ENCODE data around the gene S100A8. TPM values are rescaled to one million over a fixed set of nuclear protein-coding genes. Genes with fewer than 3 reads are reported as not detected.

Gene S100A8
- total RNA-seq: 100 to 1,000 TPM in 1 of 2 donors, 10 to 100 TPM in 1; 83.5 to 185 TPM
- 100 to 1,000 TPM in 1 of 2 donors, 10 to 100 TPM in 1; 48.2 to 218 TPM for polyA plus RNA-seq
- long read RNA-seq, donor 1, partial matches to known transcripts: 0 of 8 reads
- long read RNA-seq, donor 1, other reads (novel, unspliced or antisense): 3 of 8 reads
- long read RNA-seq, donor 2, partial matches to known transcripts: 0 of 3 reads
- long read RNA-seq, donor 2, other reads (novel, unspliced or antisense): 0 of 3 reads

- DNase-seq (peak in 1 of 2 donors; percentile 69), ATAC-seq (ENCODE audit: low FRiP score) (peak; percentile 28)
- Histone ChIP-seq H3K27me3 (ENCODE audit: control insufficient read depth in 1 of 2, insufficient read depth in 2 of 2, low read length in 1 of 2) (no peaks in the 10 kb centered on the region), H3K36me3 (ENCODE audit: control insufficient read depth in 1 of 2, insufficient read depth in 2 of 2, low read length in 1 of 2) (no peaks in the 10 kb centered on the region), H3K9me3 (ENCODE audit: control insufficient read depth, low read length) (no peaks in the 10 kb centered on the region), H3K4me3 (ENCODE audit: low read length in 2 of 2) (no peak within 1 kb of the TSS), H3K4me1 (ENCODE audit: control insufficient read depth in 1 of 2, insufficient read depth in 2 of 2, low read length in 2 of 2) (no peaks in the 10 kb centered on the region), H3K27ac (ENCODE audit: low read depth in 1 of 2, low read length in 2 of 2) (no peak within 1 kb of the TSS)
- WGBS, 2 donors: 76 to 85% methylated on average over 7 of the region's 7 CpGs
- intact Hi-C loops (cut with DNase I): no loop called here
These were observed at the start of gene S100A8 for GRCh38 chr1:153390938-153391710. TSS of gene S100A8 (minus strand) at chr1:153391073. CDS start at chr1:153390535, 538 bp downstream.

DNA sequence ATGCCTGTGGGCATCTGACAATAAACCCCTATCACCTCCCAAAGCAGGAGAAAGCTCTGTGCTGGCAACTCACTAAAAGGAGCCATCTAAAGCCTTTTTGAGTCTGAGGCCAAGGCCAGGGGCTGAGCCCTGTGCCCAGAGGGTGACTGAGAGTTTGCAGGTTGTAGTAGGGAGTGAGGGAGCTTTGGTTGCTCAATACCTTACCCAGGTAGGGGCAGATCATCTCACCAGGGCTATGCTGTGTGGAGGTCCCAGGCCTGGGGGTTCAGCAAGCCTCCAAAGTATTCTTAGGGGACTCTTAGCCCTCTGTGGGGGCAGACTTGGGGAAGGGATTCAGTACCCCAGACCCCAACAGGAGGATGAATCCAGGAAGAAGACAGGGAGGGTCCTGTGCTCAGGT, 48.4 kb upstream of the S100A8 start:
- Histone ChIP-seq H3K27ac (ENCODE audit: low read depth in 1 of 2, low read length in 2 of 2) (no peak overlapping the region), H3K4me1 (ENCODE audit: control insufficient read depth in 1 of 2, insufficient read depth in 2 of 2, low read length in 2 of 2) (no peaks in the 10 kb centered on the region), H3K9me3 (ENCODE audit: control insufficient read depth, low read length) (peaks cover 2% of the 10 kb centered on the region), H3K27me3 (ENCODE audit: control insufficient read depth in 1 of 2, insufficient read depth in 2 of 2, low read length in 1 of 2) (no peaks in the 10 kb centered on the region), H3K4me3 (ENCODE audit: low read length in 2 of 2) (no peak overlapping the region), H3K36me3 (ENCODE audit: control insufficient read depth in 1 of 2, insufficient read depth in 2 of 2, low read length in 1 of 2) (no peaks in the 10 kb centered on the region)
- DNase-seq (no peak), ATAC-seq (ENCODE audit: low FRiP score) (no peak)
- intact Hi-C loops (cut with DNase I): no loop called here

- Histone ChIP-seq H3K4me3 (ENCODE audit: low read length in 2 of 2) (no peak overlapping the region), H3K4me1 (ENCODE audit: control insufficient read depth in 1 of 2, insufficient read depth in 2 of 2, low read length in 2 of 2) (no peaks in the 10 kb centered on the region), H3K27me3 (ENCODE audit: control insufficient read depth in 1 of 2, insufficient read depth in 2 of 2, low read length in 1 of 2) (no peaks in the 10 kb centered on the region), H3K27ac (ENCODE audit: low read depth in 1 of 2, low read length in 2 of 2) (no peak overlapping the region), H3K36me3 (ENCODE audit: control insufficient read depth in 1 of 2, insufficient read depth in 2 of 2, low read length in 1 of 2) (no peaks in the 10 kb centered on the region), H3K9me3 (ENCODE audit: control insufficient read depth, low read length) (peaks cover 2% of the 10 kb centered on the region)
- DNase-seq: no peak
- intact Hi-C loops (cut with DNase I): no loop called here
- 71 to 83% methylated on average over 7 of the region's 7 CpGs for WGBS, 2 donors
- no peak for ATAC-seq (ENCODE audit: low FRiP score)
These were observed 47.7 kb upstream of the S100A8 start for GRCh38 chr1:153438599-153438998.

DNA sequence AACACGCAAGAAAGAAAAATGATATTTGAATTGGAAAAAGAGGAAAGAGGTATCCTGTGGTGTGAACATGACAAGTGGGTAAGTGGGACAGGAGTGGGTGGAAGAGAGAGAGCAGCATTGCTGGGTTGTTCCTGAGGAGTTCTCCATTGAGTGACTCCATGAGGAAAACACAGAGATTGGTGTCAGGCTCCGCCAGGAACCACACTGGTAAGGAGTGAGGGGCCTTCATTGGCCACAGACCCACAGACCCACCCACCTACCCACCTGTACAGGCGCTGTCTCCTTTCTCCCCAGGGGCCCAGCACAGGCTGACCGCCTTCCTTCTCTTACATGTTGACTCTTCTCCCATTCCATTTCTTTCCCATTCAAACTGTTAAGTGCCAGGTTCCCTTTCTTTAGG, 46.4 kb upstream of the S100A8 start:
- Histone ChIP-seq H3K36me3 (ENCODE audit: control insufficient read depth in 1 of 2, insufficient read depth in 2 of 2, low read length in 1 of 2) (no peaks in the 10 kb centered on the region), H3K27me3 (ENCODE audit: control insufficient read depth in 1 of 2, insufficient read depth in 2 of 2, low read length in 1 of 2) (no peaks in the 10 kb centered on the region), H3K4me3 (ENCODE audit: low read length in 2 of 2) (no peak overlapping the region), H3K27ac (ENCODE audit: low read depth in 1 of 2, low read length in 2 of 2) (no peak overlapping the region), H3K4me1 (ENCODE audit: control insufficient read depth in 1 of 2, insufficient read depth in 2 of 2, low read length in 2 of 2) (no peaks in the 10 kb centered on the region), H3K9me3 (ENCODE audit: control insufficient read depth, low read length) (no peaks in the 10 kb centered on the region)
- no peak for DNase-seq
- intact Hi-C loops (cut with DNase I): no loop called here
- ATAC-seq (ENCODE audit: low FRiP score): no peak
- WGBS, 2 donors: 90 to 93% methylated on average over 4 of the region's 4 CpGs

DNA sequence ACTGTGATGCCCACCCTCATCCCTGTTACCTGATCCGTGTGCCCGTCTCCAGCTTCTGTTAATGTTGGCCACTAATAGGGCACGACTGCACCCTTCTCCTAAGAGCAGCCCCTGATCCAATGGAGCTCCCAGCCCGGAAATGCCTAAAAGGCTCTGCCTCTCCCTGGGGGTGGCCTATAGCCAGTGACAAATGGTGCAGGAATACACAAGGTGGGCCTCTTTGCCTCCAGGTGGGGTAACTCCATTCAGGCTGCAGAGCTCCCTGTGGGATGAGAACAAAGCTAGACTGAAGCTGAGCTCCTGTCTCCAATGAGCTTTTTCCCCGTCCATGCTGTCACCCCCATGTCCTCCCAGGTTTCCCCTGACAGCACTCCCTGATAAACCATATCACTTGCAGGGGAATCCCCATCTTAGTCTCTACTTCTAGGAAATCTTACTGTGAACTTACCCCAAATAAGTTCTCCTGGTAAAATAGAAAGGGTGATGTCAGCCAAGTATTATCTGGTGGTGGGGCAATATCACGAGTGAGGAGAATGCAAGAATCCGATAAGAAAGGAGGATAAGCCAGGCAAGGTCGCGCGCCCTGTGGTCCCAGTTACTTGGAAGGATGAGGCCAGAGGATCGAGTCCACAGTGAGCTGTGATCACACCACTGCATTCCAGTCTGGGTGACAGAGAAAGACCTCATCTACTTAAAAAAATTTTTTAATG, 44.0 kb upstream of the S100A8 start:
- Histone ChIP-seq H3K4me3 (ENCODE audit: low read length in 2 of 2) (no peak overlapping the region), H3K9me3 (ENCODE audit: control insufficient read depth, low read length) (no peaks in the 10 kb centered on the region), H3K27me3 (ENCODE audit: control insufficient read depth in 1 of 2, insufficient read depth in 2 of 2, low read length in 1 of 2) (no peaks in the 10 kb centered on the region), H3K36me3 (ENCODE audit: control insufficient read depth in 1 of 2, insufficient read depth in 2 of 2, low read length in 1 of 2) (no peaks in the 10 kb centered on the region), H3K27ac (ENCODE audit: low read depth in 1 of 2, low read length in 2 of 2) (no peak overlapping the region), H3K4me1 (ENCODE audit: control insufficient read depth in 1 of 2, insufficient read depth in 2 of 2, low read length in 2 of 2) (no peaks in the 10 kb centered on the region)
- DNase-seq: no peak
- no peak for ATAC-seq (ENCODE audit: low FRiP score)
- intact Hi-C loops (cut with DNase I): no loop called here
- WGBS, 2 donors: 79 to 80% methylated on average over 11 of the region's 11 CpGs

DNA sequence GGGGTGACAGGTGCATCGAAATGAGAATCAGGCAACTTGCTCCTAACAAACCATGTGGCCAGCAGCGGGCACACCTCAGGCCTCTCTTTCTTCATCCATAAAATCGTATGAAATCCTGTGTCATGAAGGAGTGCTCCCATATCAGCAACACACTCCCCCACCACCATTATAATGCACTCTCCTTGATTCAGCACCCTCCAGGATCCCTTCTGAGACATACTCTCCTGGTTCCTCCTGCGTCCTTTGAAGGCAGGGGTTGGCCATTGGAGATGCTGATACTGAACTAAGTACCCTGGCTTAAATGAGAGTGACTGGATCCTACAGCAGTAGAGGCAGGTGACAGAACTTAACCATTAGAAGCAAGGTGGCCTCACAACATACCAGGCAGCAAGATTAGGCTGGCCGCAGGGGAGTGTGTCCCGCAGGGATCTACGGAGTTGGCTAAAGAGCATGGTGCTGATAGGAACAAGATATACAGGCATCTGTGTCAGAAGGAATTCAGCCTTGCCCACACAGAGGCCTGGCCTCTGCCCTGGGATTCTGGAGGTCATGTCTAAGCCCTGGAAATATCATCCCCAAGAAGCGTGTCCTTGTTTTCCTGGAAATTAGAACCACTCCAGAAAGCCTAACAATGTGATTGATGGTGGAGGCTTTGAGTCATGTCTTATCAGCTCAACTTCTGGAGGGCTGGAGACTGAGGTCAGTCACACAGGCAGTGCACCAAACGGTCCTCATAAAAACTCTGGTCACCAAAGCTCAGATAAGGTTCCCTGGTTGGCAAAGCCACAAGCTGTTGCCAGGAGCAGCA, 42.2 kb upstream of the S100A8 start:
- 61 to 66% methylated on average over 9 of the region's 9 CpGs for WGBS, 2 donors
- ATAC-seq (ENCODE audit: low FRiP score): no peak
- no peak overlapping the region for H3K4me3 ChIP-seq (ENCODE audit: low read length in 2 of 2)

DNA sequence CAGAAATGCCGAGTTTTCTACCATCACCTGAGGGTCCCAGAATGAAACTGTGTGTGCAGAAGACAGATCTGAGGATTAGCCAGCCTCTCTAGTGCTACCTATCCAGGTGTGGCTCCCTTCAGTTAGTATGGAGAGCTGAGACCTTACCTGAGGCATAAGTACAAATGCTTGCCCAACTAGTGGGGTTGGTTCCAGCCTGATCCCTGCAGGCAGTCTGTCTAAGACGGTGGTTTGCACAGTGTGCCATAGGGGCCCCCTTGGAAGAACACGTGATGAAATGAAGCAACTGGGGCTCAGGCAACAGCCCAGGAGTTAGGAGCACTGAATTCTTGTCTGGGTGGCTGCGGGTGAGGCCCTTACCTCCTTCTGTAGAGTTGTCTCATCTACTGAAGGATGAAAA, 41.1 kb upstream of the S100A8 start:
- Histone ChIP-seq H3K4me3 (ENCODE audit: low read length in 2 of 2) (no peak overlapping the region), H3K27me3 (ENCODE audit: control insufficient read depth in 1 of 2, insufficient read depth in 2 of 2, low read length in 1 of 2) (no peaks in the 10 kb centered on the region), H3K27ac (ENCODE audit: low read depth in 1 of 2, low read length in 2 of 2) (no peak overlapping the region), H3K9me3 (ENCODE audit: control insufficient read depth, low read length) (no peaks in the 10 kb centered on the region), H3K36me3 (ENCODE audit: control insufficient read depth in 1 of 2, insufficient read depth in 2 of 2, low read length in 1 of 2) (no peaks in the 10 kb centered on the region), H3K4me1 (ENCODE audit: control insufficient read depth in 1 of 2, insufficient read depth in 2 of 2, low read length in 2 of 2) (no peaks in the 10 kb centered on the region)
- ATAC-seq (ENCODE audit: low FRiP score) (no peak), DNase-seq (no peak)
- WGBS, 2 donors: 81 to 82% methylated on average over 4 of the region's 4 CpGs
- intact Hi-C loops (cut with DNase I): no loop called here

More for the DNA sequence above, 42.2 kb upstream of the S100A8 start:
- Histone ChIP-seq H3K9me3 (ENCODE audit: control insufficient read depth, low read length) (no peaks in the 10 kb centered on the region), H3K36me3 (ENCODE audit: control insufficient read depth in 1 of 2, insufficient read depth in 2 of 2, low read length in 1 of 2) (no peaks in the 10 kb centered on the region), H3K27ac (ENCODE audit: low read depth in 1 of 2, low read length in 2 of 2) (no peak overlapping the region), H3K27me3 (ENCODE audit: control insufficient read depth in 1 of 2, insufficient read depth in 2 of 2, low read length in 1 of 2) (no peaks in the 10 kb centered on the region), H3K4me1 (ENCODE audit: control insufficient read depth in 1 of 2, insufficient read depth in 2 of 2, low read length in 2 of 2) (no peaks in the 10 kb centered on the region)
- intact Hi-C loops (cut with DNase I): no loop called here
- DNase-seq: no peak

DNA sequence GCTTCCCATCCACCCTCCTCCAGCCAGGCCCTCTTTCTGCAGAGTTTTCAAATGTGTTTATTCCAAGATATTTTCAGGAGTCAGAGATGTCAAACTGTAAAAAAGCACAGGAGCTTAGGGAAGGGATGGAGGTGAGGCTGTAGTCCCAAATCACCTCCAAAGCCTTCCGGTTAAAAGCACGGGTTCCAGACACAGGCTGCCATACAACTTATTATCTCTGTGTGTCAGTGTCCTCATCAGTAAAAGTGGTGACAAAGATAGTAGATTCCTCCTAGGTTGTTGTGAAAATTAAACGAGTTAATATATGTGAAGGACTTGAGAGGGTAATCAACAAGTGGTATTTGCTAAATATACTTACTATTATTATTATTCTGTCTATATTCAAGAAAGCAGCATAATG, 40.6 kb upstream of the S100A8 start:
- 80% methylated on average over 3 of the region's 3 CpGs for WGBS, 2 donors
- intact Hi-C loops (cut with DNase I): no loop called here
- Histone ChIP-seq H3K4me1 (ENCODE audit: control insufficient read depth in 1 of 2, insufficient read depth in 2 of 2, low read length in 2 of 2) (no peaks in the 10 kb centered on the region), H3K36me3 (ENCODE audit: control insufficient read depth in 1 of 2, insufficient read depth in 2 of 2, low read length in 1 of 2) (no peaks in the 10 kb centered on the region), H3K4me3 (ENCODE audit: low read length in 2 of 2) (no peak overlapping the region), H3K27ac (ENCODE audit: low read depth in 1 of 2, low read length in 2 of 2) (no peak overlapping the region), H3K9me3 (ENCODE audit: control insufficient read depth, low read length) (no peaks in the 10 kb centered on the region), H3K27me3 (ENCODE audit: control insufficient read depth in 1 of 2, insufficient read depth in 2 of 2, low read length in 1 of 2) (no peaks in the 10 kb centered on the region)
- no peak for ATAC-seq (ENCODE audit: low FRiP score)
- no peak for DNase-seq

Data from aorta (tissue), 5 donors.